Stimulated activated CD8-positive, alpha-beta memory T cell treated with anti-CD3 and anti-CD28 coated beads, Interleukin-2, amount 100 ng/mL, for 48 hours (primary cell): ENCODE results near the gene MSH3.
A peak's percentile ranks its signal among the peaks of the same experiment; 100 is the strongest.

Source experiments
- DNase-seq, 2 donors: peaks; one replicate each; pipeline ENCODE4 v3.0.0-alpha.2; 2020; ENCODE audit warnings: low read depth in 2 of 2

Gene MSH3

DNA sequence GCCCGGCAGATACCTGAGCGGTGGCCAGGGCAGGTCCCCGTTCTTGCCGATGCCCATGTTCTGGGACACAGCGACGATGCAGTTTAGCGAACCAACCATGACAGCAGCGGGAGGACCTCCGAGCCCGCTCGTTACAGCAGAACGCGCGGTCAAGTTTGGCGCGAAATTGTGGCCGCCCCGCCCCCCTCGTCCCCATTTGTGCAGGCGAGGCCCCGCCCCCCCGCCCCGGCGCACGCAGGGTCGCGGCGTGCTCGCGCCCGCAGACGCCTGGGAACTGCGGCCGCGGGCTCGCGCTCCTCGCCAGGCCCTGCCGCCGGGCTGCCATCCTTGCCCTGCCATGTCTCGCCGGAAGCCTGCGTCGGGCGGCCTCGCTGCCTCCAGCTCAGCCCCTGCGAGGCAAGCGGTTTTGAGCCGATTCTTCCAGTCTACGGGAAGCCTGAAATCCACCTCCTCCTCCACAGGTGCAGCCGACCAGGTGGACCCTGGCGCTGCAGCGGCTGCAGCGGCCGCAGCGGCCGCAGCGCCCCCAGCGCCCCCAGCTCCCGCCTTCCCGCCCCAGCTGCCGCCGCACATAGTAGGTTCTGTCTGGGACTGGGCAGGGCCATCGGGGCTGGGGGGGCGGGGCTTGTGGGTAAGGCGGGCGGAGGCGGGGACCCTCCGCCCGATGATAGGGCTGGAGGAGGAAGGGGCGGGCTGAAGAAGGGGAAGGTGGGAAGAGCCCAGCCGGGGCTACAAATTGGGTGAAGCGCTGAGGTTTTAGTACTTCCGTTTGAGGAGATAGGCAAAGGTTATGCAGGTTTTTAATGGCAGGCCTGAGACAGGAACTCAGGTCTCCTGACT, at the start of gene MSH3, which contains the start of gene DHFR:
Gene MSH3 (plus strand): TSS at position 262 of the 840 bp plus-strand sequence. CDS start 76 bp downstream, at position 338.
Gene DHFR (minus strand): TSS at position 593 of the 840 bp plus-strand sequence. CDS start 494 bp downstream, at position 99.
- DNase-seq: peak; percentile 87 to 89

DNA sequence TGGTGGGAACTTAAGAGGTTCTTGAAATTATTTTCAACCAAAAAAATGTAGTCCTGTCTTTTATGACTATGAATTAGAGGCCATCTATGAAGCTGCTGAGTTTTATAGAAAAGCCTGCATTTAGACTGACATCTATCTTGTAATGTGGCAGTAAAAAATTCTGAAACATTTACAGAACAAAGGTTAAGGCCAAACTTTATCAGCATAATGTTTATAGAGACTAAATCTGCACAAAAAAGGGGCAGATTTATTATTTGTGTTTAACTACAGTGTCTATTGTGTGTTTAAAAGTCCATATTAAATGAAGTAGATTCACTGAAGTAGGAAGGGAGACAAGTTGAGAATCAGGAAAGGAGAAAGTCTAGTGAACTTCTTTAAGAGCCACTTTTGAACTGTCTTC, 47.1 kb upstream of the MSH3 start:
- no peak for DNase-seq

DNA sequence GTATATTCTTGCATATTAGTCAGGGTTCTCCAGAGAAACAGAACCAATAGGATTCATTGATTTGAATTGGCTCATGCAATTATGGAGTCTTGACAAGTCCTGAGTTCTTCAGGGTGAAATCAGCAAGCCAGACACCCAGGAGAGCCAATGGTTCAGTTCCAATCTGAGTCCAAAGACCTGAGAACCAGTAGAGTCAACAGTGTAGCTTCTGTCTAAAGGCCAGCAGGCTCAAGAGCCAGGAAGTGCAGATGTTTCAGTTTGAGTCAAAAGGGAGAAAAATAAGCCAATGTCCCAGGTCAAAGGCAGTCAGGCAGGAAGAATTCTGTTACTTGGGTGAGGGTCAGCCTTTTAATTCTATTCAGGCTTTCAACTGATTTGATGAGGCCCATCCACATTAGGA, 46.6 kb upstream of the MSH3 start:
- no peak for DNase-seq

DNA sequence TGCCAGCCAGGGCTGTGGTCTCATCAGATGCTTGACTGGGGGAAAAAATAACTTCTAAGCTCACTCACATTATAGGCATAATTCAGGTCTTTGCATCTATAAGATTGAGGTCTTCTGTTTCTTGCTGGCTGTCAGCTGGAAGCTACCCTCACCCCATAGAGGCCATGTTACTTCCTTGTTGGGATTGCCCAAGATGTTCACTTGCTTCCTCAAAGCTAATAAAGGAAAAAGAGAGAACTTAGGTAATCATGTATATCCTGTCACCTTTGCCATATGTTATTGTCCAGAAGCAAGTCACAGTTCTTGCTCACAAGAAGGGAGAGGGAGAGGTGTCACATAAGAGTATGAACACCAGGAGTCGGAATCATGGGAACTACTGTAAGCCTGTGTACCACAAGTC, 45.7 kb upstream of the MSH3 start:
- DNase-seq: no peak

DNA sequence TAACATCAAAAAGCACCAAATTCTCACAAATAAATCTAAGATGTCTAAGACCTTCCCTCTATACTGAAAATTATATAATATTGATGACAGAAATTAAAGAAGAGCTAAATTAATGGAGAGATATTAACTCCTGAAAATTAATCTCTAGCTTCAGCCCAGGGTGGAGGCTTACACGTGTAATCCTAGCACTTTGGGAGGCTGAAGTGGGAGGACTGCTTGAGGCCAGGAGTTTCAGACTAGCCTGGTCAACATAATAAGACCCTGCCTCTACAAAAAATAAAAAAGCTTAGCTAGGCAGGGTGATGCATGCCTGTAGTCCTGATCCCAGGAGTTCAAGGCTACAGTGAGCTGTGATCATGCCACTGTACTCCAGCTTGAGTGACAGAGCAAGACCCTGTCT, 44.8 kb upstream of the MSH3 start:
- DNase-seq: no peak

DNA sequence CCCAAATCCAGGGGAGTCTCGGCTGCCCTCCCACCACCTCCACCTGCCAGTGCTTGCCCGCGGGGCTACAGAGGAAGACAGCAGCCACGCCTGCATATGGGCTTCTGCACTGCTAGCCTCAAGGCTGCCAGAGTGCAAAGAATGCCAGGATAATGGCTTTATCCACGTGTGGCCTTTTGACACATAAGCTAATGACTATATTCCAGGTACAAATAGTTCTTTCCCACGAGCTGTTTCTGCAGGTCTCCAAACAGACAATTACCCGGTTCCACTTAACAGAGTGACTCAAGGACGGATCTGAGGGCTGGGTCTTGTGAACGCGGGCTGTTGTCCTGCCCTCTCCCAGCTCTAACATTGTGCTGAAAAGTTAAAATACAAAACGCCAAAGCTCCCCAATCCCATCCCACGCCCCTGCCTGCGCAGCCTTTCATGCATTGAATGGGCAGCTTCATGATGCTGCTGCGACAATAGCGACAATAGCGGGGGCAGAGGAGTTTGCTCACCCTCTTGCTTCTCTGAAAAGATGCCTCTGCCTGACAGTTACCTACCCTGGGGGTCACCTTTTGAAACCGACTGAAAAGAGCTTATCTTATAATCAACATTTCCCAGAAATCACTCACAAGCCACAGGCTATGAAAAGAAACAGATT, 39.1 kb upstream of the MSH3 start:
- DNase-seq: no peak

DNA sequence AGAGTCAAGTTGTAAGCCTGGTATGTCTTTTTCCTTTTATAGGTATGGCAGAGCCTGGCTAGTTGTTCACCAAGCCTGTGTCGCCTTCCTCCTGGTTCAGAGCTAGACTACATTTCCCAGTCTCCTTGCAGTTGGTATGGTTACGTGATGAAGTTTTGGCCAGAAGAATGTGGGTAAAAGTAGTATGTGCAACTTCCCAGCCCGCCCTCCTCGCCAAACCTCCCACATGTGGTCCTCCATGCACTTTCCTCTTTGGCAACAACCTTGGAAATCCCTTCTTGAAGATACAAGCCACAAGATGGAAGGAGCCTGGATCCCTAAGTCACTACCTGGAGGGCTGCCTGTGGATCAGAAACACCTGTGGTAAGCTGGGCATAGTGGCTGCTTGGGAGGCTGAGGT, 36.0 kb upstream of the MSH3 start:
- no peak for DNase-seq

DNA sequence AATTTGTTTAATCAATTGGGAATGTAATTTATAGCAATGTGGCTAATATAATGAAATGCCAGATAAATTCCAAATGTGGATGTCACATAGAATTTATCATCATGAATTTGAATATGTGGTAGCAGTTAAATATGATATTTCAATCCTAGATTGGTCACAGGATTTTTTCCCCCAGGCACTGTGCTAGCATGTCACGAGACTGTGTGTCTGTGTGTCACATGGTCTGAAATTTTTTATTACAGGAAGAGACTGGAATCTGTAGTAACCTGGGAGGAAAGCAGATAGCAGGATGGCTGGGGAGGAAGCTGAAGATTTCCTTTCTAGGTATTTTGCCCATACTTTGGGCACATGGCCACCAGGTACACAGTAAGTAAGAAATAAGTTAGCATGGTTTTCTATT, 35.4 kb upstream of the MSH3 start:
- no peak for DNase-seq

DNA sequence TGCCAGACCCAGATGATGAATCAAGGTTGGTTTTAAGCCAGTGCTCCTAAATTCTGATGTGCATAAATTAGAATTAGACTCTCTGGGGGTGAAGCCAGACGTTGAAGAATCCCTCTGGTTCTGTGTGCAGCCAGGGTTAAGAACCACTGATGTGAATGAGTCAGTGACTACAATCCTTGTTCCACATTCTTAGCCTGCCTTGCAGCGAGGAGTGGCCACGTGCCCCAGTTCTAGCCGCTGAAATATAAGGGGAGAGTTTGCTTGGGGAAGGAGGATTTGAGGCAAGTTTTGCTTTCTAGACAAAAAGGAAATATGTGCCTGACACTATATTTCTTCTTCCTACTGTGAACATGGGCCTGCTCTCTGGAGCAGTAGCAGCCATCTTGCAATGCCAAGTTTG, 34.2 kb upstream of the MSH3 start:
- DNase-seq: no peak

DNA sequence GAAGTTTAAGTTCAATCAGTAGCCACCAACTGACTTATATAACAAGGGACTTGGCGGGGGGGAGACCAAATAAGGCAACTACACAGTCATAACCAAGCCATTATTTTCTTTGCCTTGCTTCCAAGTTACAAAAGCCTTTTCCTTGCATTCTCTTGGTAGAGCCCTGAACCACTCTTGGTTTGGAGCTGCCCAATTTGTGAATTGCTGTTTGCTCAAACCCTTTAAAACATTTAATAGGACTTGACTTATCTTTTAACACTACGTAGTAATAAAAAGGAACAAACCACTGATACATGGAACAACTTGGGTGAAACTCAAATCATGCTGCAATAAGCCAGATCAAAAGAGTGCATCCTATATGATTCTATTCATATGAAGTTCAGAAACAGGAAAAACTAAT, 31.7 kb upstream of the MSH3 start:
- DNase-seq: no peak

DNA sequence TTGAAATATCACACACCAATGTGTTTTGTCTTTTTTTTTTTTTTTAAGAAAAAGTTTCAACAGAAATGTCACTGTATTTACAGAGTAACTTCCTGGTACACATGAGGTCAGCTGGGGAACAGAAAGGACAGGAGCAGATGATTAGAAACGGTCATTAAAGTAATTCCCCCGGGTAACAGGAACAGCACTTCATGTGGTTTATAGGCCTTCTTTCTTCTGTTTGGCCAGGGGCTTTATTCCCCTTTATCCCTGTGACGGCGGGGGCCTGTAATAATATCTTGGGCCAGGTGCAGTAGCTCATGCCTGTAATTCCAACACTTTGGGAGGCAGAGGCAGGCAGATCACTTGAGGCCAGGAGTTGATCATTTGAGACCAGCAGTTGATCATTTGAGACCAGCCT, 30.5 kb upstream of the MSH3 start:
- no peak for DNase-seq

DNA sequence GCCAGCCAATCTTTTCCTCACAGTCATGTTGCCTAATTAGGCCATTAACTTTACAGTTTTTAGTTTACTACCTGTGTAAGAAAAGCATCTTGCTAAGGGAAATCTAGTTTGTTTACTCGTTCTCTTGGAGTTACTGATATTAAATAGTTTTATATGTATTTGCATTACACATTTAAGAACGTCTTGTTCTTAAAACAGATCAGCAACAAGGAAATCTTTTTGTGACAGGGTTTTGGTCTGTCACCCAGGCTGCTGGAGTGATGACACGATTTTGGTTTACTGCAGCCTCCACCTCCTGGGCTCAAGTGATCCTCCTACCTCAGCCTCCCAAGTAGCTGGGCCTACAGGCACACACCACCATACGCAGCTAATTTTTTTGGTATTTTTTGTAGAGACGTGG, 29.2 kb upstream of the MSH3 start:
- DNase-seq: no peak

DNA sequence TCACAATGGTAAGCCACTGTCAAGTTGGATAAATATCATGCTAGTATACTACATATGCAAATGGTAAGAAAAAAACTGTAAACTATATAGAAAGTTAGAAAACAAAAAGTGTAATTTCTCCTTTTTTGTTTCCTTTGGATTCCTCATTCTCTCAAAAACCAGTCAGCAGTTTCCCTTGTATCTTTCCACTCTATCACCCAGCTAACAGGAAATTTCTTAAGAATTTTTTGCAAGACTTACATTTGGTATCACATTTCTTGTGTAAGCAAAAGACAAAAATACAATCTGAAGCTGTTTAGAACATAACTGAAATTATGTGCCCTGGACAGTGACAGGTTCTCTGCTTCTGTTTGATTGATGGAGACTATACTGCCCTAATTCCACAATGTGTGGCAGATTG, 25.2 kb upstream of the MSH3 start:
- no peak for DNase-seq

DNA sequence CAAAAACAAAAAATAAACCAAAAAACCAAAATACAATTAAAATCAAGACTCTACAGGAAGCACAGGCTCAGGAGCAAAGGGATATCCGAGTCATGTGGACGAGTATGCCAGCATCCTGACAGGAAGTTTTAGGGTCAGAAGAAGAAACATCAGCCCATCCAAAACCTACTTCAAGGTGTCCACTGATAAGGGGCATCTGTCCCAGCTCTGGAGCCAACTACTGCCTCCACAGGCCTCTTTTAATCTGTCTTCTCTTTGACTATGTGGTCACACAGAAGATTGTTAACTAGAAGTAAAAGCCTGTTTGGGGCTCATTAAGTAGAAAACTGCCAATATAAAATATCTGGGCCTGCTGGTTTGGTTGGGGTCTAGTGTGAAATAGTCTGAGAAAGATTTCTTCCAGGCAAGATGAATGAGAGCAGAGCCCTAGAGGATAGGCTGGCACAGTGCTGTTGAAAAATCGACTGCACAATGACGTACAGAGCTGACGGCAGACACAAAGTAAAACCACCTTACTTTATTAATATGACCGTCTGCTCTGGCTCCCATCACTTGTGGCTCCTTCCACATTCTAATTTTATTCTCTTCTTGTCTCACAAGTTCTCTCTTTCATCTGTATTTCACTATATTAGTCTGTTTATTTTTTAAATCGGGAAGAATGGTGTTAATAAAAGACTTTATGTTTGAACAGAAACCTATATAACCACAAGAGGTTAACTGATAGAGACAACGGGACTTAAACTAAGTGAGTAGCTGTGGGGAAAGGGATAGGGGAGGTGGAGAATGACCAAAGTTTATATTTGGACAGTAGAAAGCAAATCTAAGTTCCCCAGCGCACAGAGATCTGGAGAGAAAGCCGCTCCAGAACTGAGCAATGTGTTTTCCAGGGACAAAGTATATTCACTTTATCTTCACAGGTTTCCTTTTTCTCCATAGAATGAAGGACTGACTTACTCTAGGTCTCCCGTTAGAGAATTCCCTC, 22.9 kb upstream of the MSH3 start:
- no peak for DNase-seq

DNA sequence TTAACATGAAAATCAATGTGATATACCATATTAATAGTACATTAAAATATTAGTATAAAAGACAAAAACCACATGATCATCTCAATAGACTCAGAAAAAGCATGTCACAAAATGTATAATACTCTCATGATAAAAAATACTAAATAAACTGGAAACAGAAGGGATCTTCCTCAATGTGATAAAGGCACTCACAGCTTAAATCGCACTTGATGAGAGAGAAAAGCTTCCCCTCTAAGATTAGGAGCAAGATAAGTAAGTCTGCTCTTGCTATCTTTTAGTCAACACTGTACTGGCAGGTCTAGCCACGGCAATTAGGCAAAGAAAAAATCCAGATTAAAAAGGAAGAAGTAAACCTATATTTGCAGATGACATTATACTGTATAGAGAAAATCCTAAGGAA, 21.8 kb upstream of the MSH3 start:
- DNase-seq: no peak

DNA sequence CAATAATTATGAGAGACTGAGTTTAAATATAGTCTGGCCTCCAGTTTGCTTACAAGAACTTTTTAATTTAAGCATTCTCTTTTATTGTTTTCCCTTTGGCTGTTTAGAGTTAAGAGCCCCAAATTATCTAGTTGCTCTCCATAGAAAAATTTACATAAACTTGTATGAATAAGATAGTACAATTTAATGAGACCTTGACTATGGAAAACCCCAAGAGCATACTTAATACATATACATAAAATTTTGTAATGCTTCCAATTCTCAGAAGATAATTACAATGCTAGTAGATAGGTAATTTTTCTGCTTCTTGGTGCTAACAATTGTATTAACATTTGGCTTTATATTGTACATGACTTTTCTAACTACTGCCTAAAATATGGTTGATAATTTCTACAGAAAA, 20.3 kb upstream of the MSH3 start:
- no peak for DNase-seq

DNA sequence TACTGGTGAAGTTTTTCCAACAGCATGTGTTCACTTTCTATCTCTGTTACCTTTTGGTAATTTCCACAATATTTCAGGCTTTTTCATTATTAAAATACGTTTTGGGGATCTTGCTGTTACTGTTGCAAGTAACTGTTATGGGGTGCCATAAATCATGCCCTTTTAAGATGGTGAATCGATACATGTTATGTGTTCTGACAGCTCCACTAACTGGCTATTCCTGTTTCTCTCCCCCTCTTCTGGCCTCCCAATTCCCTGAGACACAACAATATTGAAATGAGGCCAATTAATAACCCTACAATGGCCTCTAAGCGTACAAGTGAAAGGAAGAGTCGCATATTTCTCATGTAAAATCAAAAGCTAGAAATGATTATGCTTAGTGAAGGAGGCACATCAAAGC, 13.1 kb upstream of the MSH3 start:
- DNase-seq: no peak

DNA sequence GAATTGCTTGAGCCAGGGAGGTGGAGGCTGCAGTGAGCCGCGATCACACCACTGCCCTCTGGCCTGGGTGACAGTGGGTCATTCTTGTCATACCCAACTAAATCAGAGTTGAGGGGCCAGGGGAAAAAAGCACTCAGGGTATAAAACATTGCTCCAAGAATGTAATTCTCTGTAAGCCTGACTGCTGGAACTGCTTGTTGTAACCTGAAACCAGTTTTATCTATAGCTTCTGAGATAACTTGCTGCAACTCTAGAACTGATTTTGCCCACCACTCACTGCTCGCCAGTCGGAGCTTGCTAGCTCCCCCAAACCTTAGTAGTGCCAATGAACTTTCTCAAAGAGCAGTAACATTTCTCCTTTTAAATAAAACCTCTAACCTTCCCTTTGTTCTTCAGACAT, 9.6 kb upstream of the MSH3 start:
- no peak for DNase-seq

DNA sequence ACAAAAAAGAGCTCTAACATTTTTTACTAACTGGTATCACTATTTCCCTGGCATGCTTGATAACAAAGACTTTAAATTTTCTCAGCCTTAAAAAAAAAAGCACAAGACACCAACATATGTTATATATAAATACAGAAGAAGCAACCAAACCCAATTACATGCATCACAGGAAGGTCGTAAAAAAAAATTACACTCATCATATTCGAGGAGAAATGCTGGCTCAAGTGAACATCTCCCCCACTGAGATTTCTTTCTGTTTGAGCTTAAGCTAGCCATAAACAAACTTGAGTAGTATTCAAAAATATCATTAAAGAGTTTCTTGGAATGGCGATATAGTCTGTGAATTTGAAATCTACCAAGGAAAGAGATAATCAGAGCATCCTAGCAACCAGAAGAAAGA, 7.5 kb upstream of the MSH3 start:
- no peak for DNase-seq

DNA sequence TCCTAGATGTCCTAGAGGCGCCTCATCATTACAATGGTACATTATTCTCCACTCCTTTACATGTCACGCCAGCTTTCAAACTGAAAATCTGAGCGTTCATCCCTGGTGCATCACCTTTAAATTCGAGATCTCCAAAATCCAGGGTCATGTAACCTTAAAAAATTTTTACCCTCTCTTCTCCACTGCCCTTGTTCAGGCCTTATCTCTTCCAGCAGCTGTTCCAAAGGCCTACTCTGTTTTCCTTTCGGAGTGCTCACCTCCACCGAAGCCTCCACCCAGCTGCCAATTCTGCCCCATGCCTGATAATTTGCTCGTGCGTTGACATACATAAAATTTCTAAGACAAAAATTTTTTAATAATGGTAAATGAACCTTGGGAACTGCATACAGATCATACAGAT, 950 bp upstream of the MSH3 start:
- no peak for DNase-seq

DNA sequence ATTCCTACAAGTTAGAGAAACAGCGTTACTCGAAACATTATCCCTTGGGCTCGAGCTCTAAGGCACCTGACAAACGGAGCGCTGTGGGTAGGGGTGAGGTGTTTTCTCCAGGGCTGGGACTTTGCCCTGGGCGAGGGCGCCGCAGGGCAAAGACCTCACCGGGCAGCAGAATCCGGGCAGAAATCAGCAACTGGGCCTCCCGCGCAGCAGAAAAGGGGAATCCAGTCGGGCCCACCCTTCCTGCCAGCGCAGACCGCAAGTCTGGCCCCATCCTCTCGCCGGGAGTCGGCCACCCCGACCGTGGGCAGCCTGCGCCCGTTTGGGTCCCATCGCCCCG, 430 bp upstream of the MSH3 start:
- DNase-seq: peak in 1 of 2 donors; percentile 37

DNA sequence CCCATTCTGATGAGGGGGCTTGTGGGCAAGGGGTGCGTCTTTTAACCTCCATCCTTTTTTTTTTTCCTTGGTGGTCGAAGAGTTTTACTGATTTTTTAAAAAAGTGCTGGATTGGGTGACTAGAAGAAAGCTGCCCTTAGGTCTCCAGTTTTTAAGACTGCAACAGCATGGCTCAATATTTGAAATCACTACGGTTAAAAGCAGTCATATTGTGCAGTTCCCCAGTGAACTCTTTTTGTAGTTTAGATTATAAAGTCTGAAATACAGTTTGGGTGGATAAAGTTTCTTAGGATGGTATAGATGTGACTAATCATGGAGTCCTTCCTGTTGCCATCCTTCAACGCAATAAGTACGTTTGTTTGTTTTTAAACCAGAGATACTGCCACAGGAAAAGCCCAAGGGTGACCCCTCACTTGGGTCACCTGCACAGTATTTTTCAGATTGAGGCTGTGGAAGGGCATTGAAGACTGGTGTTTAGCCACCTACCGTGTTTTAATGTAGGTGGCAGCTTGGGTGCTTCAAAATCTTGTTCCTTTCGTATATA, 851 bp downstream of the MSH3 start:
- DNase-seq: no peak
